NCI-H187 (cell line): ENCODE measurements around the gene DKK1.
"Not testable (repeated sequence)": the region's sequence is repeated elsewhere in the genome, so short reads cannot be mapped to it uniquely, and the experiment has no call there.

Experiments used
- DNase-seq, 2 experiments: peaks; one replicate each; lab custom pipeline; 2025; lab: John Stamatoyannopoulos, UW

Gene DKK1

DNA sequence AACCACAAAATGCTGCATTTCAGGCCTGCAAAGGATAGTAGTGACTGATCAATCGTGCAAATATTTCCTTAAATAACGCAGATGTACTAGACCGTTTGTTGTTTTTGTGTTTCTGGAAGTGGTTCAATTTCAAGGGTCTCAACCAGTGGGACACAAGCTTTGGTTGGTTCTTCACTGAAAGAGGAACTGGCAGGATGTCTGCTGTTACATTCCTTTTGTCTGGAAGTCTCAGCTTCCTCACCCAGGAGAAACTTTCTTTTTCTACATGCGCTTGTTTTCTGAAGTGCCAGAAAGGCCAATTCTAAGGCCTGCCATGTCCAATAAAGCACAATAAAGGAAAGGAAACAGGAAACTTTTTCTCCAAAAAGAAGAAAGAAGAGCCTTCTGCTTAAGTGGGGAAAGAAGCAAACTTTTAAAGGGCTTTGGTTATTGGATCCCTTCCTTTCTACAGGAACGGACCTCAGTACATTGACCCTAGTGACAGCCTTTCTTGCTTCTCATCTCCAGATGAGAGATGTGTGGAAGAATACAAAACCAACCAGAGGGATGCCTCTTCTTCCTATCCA is 4.1 kb downstream of the DKK1 start:
- no peak for DNase-seq

DNA sequence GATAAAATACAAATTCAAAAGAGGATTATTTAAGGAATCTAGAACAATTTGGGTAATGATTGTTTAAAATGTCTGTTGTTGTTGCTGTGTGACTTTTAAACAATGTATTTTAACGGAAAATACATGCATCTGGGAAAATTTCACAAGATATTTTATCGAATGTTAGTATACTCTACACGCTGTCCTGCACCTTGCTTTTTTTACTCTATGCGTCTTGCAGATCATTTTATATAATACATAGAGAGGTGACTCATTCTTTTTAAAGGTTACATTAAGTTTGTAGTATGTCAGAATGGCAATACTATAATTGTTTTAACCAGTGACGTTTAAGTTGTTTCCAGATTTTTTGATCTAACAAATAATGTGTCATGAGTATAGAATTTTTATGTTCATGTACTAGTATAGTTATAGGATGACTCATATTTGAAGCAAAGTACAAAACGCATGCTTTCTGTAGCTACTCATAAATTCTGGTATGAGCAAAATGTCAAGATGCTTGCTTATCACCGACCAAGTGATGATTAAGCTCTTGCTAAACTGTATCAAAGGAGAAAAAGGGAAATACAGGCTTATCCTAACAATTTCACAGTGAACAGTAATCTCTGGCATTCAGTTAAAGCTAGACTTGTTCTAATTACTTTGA is 4.9 kb downstream of the DKK1 start:
- no peak for DNase-seq

DNA sequence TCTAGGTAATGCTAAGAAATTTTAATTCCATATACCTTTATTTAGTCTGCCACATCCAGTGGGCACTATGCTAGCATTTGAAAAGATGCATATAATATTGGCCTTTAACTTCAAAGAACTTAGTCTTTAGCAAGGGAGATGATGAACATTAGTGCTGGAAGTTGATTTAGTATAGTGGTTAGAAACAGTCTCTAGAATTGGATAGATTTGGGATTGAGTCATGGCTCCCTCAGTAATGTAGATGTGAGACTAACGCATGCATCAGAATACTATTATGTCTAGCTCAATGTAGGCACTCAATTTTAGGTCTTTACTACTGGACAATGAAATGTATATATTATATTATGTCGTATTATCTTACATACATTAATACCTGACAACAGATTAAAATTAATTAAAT is 5.8 kb downstream of the DKK1 start:
- DNase-seq, result no peak

DNA sequence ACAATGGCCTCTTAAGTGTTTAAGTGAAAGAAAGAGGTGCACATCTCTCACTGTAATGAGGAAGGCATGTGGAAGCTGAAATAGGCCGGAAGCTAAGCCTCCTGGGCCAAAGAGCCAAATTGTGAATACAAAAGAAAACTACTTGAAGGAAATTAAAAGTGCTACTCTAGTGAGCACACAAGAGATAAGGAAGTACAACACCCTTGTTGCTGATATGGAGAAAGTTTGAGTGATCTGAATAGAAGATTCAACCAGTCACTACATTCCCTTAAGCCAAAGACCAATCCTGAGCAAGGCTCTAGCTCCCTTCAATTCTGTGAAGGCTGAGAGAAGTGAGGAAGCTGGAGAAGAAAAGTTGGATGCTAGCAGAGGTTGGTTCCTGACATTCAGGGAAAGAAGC is 8.2 kb downstream of the DKK1 start:
- DNase-seq, result no peak

DNA sequence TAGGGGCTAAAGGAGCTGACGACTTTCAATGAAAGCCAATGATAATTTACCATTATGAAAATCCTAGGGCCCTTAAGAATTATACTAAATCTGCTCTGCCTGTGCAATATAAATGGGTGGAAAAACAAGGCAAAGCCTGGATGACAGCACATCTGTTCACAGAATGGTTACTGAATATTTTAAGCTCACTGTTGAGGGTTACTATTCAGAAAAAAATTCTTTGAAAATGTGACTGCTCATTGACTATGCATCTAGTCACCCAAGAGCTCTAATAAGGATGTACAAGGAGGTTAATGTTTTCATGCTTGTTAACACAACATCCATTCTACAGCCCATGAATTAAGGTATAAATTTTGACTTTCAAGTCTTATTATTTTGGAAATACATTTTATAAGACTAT is 8.9 kb downstream of the DKK1 start:
- no peak for DNase-seq

DNA sequence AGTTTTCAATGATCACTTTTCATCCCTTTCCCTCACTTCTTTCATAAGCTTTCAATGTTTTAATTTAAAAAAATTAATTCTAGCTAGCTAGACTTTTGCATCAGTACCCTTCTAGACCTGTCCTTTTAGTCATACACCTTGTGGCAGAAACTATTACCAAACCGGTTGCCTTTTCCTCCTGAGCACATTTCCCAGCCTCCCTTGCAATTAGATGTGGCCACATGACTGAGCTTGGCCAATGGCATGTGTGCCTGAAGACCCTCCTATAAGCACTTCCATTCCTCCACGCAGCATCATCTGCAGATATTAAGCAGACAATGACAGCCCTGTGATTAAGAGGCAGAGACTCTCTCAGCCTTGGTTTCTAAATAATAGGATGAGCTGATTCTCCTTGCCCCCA is 12.3 kb downstream of the DKK1 start:
- no peak for DNase-seq

DNA sequence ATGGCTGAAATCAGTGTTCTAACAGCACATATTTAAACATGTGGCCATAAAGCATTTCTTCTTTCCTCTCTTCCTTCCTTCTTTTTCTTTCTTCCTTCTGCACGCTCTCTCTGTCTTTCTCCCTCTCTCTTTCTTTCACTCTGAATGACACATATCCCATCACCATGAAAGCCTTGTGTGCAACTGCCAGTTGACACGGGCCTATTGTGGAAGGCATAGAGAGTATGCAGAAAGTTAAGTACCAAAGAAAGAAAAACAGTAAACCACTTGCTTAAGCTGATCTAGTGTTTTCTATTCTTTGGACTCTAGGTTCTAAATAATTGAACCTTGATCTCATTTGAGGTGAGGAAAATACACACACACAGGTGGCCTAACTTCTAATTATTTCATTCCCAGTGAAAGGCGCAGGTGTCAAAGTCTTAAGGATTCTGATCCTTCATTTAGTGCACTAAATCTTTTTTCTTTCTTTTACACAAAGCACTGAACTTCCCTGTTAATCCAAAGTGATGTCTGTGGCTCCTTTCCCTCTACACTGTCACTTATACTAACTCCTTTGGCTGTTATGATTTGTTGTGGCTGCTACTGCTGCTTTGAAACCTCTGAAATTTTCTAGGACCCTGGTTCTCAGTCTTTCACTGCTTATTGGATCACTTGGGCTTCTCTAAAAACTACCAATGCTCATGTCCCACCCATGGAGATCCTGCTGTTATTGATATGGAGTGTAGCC is 17.7 kb downstream of the DKK1 start:
- DNase-seq, result no peak

DNA sequence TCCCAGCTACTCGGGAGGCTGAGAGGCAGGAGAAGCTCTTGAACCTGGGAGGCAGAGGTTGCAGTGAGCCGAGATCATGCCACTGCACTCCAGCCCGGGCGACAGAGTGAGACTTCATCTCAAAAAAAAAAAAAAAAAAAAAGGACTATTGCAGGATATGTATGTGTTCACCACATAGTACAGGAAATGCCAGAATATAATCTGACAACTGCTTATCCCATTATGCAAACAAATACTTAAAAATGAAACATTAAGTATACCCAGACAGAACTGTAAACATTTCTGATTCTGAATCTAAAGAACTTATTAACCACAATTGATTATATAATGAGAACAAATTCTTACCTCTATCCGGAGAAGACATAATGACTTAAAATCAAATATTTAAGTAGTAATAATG is 18.7 kb downstream of the DKK1 start:
- no peak for DNase-seq

DNA sequence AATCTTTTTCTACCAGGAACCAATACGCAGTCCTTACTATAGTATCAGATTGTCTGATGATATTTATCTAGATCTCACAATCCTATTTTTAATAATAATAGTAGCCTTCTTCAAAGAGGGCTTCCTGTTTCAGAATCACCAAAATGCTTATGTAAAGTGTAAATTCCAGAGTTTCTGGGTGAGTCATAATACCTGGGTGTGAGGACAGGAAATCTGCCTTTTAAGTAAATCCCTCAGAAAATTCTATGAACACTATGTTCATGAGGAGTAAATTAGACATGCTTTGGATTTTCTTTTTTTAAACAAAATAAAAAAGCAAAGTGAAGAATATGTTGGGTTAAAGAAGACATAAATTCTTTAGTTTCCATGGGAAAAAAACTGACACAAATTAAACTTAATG is 20.5 kb downstream of the DKK1 start:
- DNase-seq, result no peak

DNA sequence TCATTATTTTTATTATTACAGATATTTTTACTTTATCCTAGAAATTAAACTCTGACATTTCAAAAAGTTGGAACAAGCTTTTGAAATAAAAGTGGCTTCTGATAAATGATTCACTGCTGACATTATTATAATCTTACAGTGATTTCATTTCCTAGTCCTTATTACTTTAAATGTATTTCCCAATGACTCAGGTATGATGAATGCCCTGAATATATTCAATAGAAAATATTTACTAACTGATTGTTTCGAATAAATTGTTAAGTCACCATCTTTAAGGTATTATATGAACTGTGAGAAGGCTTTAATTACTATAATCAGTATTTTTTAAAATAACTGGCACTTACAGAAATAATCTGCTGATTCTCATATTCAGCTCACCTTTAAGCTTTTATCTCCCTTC is 21.6 kb downstream of the DKK1 start:
- DNase-seq, result no peak

DNA sequence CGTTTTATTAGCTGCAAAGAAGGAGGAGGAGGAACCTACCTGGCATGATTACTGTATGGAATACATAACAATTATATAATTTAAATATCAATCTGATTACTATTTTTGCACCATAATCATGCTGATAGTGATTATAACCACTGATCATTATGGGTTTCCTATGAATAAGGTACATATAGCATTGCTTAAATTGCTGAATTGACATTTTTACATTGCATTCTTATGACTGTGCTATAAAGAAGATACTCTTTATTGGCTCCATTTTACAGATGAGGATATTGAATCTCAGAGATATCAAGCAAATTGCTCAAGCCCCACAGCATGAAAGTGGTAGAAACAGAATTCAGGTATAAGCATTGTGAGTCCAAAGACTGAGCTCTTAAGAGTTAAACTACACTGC is 23.1 kb downstream of the DKK1 start:
- no peak for DNase-seq

DNA sequence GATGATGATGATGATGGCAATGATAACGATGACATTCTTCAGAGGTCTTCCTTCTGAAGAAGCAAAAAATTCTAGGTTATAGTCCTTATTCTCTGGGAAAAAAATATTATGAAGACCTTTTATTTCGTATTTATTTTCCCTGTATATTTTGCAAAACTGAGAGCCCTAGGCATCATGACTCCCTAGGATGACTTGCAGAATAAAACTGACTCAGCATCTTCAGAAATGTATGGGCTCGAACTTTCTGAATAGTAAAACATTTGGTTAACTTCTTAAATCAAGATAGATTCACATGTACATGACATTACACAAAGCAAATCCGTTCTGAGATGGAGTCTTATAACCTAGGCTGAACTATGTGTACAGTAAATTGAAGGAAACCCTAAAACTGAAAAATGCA is 29.4 kb downstream of the DKK1 start:
- DNase-seq, result no peak

DNA sequence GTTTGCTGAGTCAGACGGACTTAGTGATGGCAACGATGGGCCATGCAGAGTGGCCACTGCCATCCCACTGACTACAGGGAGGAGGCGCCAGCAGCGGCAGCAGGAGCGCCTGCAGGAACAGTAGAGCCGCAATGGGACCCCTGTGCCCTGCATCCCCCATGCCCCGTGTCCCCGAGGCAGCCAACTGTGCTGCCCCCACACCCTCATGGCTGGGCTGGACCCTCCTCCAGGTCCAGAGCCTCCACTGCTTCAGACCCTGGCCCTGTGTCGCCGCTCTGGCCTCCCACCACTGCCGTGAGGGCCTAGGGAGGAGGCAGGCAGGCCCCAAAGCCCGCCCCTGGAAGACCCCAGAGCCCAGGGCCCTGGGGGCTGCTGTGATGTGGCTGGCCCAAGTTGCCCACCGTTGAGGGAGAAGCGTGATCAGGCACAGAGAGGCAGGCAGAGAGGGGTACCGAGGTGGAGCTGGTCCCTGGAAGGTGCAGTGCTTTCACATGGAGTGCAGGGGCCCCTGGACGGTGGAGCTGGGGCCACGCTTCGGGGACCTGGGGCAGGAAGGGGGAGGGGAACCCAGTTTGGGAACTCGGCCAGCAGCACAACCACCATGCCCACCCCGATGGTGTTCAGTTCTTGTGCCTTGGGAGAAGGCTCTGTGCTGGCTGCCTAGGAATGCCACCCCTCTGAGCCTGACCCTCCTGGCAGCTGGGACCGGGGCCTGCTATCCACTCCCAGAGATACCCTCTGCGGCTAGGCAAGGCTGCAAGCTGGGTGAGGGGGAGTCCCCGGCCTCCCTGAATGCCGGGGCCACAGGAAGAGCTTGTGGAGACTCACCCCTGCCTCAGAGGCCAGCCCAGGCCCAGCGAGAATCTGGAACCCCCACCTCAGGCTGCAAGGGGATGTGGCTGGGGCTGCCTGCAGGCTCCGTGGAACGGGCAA is 32.6 kb downstream of the DKK1 start:
- no peak for DNase-seq

DNA sequence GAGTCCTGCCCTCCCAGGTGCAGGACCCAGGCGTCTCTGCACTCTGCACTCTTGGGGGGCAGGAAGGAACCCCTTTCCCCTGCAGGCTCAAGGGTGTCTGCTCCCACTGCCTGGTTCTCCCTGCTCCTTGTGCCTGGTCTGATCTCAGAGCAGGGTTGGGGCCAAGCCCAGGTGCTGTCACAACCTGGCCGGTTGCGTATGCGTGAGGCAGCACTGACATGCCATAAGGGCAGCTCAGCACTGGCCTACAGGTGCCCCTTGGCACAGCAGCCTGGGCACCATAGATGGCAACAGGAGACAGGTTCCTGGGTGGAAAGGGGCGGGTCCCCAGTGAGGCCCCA is 33.2 kb downstream of the DKK1 start:
- no peak for DNase-seq

DNA sequence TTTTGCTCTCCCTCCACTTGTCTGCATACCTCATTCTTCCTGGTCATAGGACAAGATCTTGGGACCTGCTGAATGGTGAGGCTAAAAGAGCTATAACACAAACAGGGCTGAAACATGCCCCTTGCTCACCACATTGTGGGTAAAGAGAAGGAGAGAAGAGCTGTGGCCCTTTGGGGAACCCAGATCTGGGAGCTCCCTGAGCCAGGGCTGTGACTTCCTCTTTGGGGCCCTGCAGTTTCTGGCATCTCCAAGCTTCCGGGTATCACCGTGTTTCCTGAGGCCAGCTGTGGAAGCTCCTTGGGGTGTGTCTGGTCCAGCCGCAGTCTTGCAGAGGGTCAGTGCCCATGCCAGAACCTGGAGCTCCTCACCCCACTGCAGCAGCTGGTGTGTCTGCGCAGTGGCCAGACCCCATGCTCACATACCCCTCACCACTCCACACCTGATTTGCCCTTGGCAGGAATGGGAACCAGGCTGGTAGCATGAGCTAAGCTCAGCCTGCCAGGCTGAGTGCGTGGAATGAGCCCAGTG is 34.0 kb downstream of the DKK1 start:
- DNase-seq, result no peak

DNA sequence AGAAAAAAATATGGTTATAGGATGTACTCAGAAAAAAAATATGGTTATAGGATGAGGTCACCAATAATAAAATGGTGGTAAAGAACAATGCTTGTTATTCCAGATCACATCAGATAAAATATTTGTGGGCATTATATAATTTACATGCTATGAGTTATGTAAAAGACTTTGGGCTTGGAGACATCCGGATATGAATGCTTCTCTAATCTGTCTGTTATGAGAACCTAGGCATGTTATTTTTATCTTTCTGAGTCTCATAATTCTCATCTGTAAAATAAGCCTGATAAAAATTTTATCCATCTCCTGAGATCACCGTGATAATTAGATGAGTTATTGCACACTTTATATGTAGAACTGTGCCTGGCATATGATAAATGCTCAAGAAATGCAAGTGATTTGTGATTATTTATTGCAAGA is 37.8 kb downstream of the DKK1 start:
- DNase-seq, result no peak

DNA sequence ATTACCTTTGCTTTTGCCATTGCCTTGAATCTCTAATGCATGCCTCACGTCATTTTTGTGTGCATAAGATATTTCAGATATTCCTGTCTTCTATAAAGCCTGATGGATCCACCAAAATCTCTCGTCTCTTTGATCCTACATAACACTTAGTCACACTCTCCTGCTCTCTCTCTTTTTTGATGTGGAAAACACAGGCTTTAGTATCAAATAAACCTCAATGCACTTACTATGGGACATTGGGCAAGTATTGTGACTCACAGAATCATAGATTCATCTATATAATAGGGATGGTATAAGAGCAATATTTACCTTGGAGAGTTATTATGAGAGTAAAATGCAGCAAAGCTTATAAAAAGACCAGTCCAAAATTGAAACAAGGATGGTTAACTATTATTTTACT is 39.1 kb downstream of the DKK1 start:
- DNase-seq, result no peak

DNA sequence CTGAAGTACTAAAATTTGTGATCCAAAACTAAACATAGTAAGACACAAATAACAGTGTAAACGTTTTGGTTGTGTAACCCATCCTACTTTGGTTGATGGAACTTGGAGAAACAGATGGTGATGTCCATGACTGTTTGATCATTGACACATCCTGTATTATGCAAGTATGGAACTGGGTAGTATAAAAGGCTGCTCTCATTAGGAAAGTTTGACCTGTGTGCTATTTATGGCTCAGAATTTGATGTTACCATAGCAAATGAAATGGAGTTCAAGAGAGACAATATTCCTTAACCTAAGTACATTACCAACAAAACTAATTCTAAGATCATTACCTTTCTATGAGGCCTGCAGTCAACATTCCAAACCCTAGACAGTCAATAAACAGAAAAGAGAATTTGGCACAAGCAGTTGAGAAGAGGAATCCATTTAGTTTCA is 39.9 kb downstream of the DKK1 start:
- no peak for DNase-seq

DNA sequence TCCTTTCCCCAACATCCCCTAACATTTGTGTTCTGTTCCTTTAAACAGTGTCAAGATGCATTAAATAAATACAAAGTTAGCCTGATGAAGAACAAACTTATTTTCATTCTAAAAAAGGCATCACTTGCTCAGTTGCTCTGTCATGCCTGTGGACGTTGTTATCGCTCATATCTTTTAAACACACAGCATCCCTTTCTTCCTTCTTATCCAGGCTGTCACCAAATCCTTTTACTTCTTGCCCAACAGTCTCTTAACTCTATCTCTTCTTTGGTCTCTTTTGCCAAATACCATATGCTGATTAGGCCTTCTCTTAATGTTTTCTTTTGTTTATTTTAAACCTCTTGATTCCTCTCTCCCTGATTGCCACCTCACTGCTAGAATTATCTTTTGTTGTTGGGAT is 43.9 kb downstream of the DKK1 start:
- no peak for DNase-seq

DNA sequence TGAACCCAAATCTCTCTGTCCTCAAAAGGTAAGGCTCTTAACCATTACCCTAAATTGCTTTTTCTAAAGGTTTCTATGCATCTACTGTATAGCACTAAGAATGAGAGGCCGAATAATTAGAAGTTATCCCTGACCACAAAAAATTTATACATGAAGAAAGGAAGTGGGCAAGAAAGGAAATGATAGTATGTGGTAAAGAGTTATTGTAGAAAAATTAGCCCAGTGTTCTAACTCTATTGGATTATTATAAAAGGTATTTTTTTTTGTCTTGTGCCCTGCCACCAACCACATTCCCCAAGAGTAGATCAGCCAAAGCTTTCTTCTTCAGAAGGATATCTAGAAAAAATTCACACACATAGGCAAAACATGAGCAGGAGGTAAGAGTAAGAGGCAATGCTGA is 45.4 kb downstream of the DKK1 start:
- no peak for DNase-seq

DNA sequence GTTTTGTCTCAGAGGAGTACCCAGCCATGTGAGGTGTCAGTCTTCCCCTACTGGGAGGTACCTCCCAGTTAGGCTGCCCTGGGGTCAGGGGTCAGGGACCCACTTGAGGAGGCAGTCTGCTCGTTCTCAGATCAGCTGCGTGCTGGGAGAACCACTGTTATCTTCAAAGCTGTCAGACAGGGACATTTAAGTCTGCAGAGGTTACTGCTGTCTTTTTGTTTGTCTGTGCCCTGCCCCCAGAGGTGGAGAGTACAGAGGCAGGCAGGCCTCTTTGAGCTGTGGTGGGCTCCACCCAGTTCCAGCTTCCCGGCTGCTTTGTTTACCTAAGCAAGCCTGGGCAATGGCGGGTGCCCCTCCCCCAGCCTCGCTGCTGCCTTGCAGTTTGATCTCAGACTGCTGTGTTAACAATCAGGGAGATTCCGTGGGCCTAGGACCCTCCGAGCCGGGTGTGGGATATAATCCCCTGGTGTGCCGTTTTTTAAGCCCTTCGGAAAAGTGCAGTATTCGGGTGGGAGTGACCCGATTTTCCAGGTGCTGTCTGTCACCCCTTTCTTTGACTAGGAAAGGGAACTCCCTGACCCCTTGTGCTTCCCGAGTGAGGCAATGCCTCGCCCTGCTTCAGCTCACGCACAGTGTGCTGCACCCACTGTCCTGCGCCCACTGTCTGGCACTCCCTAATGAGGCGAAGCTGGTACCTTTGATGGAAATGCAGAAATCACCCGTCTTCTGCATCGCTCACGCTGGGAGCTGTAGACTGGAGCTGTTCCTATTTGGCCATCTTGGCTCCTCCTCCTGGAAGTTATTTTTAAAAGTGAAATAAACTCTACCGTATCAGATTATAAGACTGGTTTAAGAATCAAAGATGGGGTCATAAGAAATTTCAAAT is 51.7 kb downstream of the DKK1 start:
- DNase-seq, result not testable (repeated sequence)
